Sigmoid colon (tissue), 4 donors: ENCODE measurements around the gene HS1BP3.

Source experiments
- CTCF ChIP-seq, 4 experiments: fragments of 450-650 bp in 3 of 4; fragments of 200-600 bp in 1 of 4; IDR thresholded peaks; one replicate each; pipeline ENCODE4 v1.5.1; 2016 to 2019; ENCODE audit warnings: antibody characterized with exemption in 4 of 4, mild to moderate bottlenecking in 3 of 4, moderate library complexity in 2 of 4
- EP300 ChIP-seq, 4 donors: sonication (generic); formaldehyde crosslinking; IDR thresholded peaks; one replicate each; pipeline ENCODE4 v1.6.1; 2017; ENCODE audit warnings: antibody characterized with exemption in 4 of 4
- POLR2A ChIP-seq, 2 donors: fragments of 450-650 bp; IDR thresholded peaks; one replicate each; pipeline ENCODE4 v1.6.1; 2016; ENCODE audit warnings: antibody characterized with exemption in 2 of 2, mild to moderate bottlenecking in 2 of 2, moderate library complexity in 2 of 2
- POLR2AphosphoS5 ChIP-seq, 4 donors: sonication (generic); formaldehyde crosslinking; IDR thresholded peaks; one replicate each; pipeline ENCODE4 v1.6.1; 2017; ENCODE audit warnings: antibody characterized with exemption in 4 of 4

DNA sequence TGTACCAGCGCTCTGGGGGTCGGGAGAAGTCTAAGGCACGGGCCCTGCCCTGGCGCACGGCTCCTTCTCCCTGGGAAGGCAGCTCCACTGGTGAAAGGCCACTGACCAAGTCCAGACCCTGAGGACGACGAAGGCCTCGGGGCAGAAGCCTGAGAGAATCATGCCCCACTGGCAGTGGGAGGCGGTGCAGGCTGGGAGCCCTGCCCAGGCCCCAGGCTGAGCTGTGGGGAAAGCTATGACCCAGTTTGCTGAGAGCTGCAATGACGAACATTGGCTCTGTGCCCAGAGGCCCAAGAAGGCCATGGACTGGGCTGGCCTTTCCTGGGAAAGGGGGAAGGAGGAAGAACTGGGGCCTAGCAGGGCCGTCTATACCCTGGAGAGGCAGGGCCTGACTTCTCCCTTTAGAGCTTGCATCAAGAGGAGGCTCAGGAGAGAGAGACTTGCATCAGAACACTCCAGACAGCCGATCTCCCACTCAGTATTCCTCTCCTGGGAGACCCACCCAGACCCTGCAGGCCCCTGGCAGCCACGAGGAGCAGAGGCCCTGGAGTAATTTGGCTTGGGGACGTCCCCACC lies 32.9 kb downstream of the HS1BP3 start:
- TF ChIP-seq POLR2AphosphoS5 (IDR thresholded peaks at IDR 0.05), result peak; percentile 91 to 97 (median 94)
- TF ChIP-seq POLR2A (IDR thresholded peaks at IDR 0.05), result peak; percentile 7 to 61
- TF ChIP-seq CTCF (IDR thresholded peaks at IDR 0.05), result peak; percentile 69 to 82 (median 71)
- TF ChIP-seq EP300 (IDR thresholded peaks at IDR 0.05), result peak; percentile 94 to 99 (median 96)
